Measurements from ENCODE around the gene TBR1. TPM values are rescaled to one million over a fixed set of nuclear protein-coding genes. Genes with fewer than 3 reads are reported as not detected.

The TBR1 gene
- total RNA-seq, 1 donor: under 0.01 TPM

GRCh38 chr2:161414042-161415033, 1.8 kb upstream of the TBR1 start:
- DNase-seq (ENCODE audit: low read depth in 2 of 3, low spot score in 2 of 3): peak in 2 of 3 donors; percentile 11 to 22

GRCh38 chr2:161415034-161415986, 787 bp upstream of the TBR1 start:
- DNase-seq (ENCODE audit: low read depth in 2 of 3, low spot score in 2 of 3): peak in 2 of 3 donors; percentile 25 to 38

GRCh38 chr2:161416708-161417437, 776 bp downstream of the TBR1 start:
- DNase-seq (ENCODE audit: low read depth in 2 of 3, low spot score in 2 of 3): peak in 2 of 3 donors; percentile 16 to 23

- peak in 2 of 3 donors; percentile 21 to 26 for DNase-seq (ENCODE audit: low read depth in 2 of 3, low spot score in 2 of 3)
Observed at GRCh38 chr2:161417438-161418274, 1.6 kb downstream of the TBR1 start.

GRCh38 chr2:161418275-161418714, 2.2 kb downstream of the TBR1 start:
- peak in 1 of 3 donors; percentile 22 for DNase-seq (ENCODE audit: low read depth in 2 of 3, low spot score in 2 of 3)

- peak in 2 of 3 donors; percentile 36 to 41 for DNase-seq (ENCODE audit: low read depth in 2 of 3, low spot score in 2 of 3)
Observed at GRCh38 chr2:161418715-161419637, 2.9 kb downstream of the TBR1 start.

- peak in 2 of 3 donors; percentile 11 to 14 for DNase-seq (ENCODE audit: low read depth in 2 of 3, low spot score in 2 of 3)
Observed at GRCh38 chr2:161419638-161420190, 3.6 kb downstream of the TBR1 start.

GRCh38 chr2:161420406-161421074, 4.4 kb downstream of the TBR1 start:
- DNase-seq (ENCODE audit: low read depth in 2 of 3, low spot score in 2 of 3): peak in 2 of 3 donors; percentile 14 to 51

GRCh38 chr2:161421686-161422085, 5.6 kb downstream of the TBR1 start:
- peak in 1 of 3 donors; percentile 6 for DNase-seq (ENCODE audit: low read depth in 2 of 3, low spot score in 2 of 3)

GRCh38 chr2:161422816-161423403, 6.8 kb downstream of the TBR1 start:
- peak in 1 of 3 donors; percentile 29 for DNase-seq (ENCODE audit: low read depth in 2 of 3, low spot score in 2 of 3)

- peak in 2 of 3 donors; percentile 17 to 27 for DNase-seq (ENCODE audit: low read depth in 2 of 3, low spot score in 2 of 3)
Observed at GRCh38 chr2:161423421-161424393, 7.6 kb downstream of the TBR1 start.

GRCh38 chr2:161424394-161424769, 8.3 kb downstream of the TBR1 start:
- DNase-seq (ENCODE audit: low read depth in 2 of 3, low spot score in 2 of 3): peak in 2 of 3 donors; percentile 29 to 40

- peak in 2 of 3 donors; percentile 24 to 44 for DNase-seq (ENCODE audit: low read depth in 2 of 3, low spot score in 2 of 3)
Observed at GRCh38 chr2:161424891-161425727, 9.0 kb downstream of the TBR1 start.

GRCh38 chr2:161425728-161426454, 9.8 kb downstream of the TBR1 start:
- DNase-seq (ENCODE audit: low read depth in 2 of 3, low spot score in 2 of 3): peak in 2 of 3 donors; percentile 14 to 51
